ENCODE measurements around the gene SLIT3. TPM values are rescaled to one million over a fixed set of nuclear protein-coding genes. Genes with fewer than 3 reads are reported as not detected.
"Not testable (repeated sequence)": the region's sequence is repeated elsewhere in the genome, so short reads cannot be mapped to it uniquely, and the experiment has no call there.

The SLIT3 gene
- total RNA-seq, 4 donors from 2014 or later = 46.3 to 89.0 (median 68.0) TPM

DNA sequence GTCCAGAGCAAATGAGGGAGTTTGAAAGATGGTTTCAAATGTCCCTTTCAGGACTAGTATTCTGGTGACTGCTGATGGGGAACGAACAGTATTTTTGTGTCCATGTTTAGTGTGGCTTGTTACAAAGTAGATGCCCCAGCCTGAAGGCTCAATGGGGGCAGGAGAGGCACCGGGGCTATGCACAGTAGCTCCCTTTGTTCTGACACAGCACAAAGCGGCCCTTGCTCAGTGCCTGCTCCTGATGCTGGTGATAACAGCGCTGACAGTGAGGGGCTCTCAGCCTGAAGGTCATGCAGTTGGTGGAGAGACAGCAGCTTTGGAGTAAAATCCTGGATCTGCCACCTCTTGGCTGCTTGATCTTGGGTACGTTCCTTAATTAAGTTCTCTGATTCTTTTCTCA lies 188.9 kb downstream of the SLIT3 start:
- ATAC-seq (ENCODE audit: low FRiP score) (no peak), DNase-seq (ENCODE audit: low spot score) (no peak)
- TF ChIP-seq, protein P1, sequence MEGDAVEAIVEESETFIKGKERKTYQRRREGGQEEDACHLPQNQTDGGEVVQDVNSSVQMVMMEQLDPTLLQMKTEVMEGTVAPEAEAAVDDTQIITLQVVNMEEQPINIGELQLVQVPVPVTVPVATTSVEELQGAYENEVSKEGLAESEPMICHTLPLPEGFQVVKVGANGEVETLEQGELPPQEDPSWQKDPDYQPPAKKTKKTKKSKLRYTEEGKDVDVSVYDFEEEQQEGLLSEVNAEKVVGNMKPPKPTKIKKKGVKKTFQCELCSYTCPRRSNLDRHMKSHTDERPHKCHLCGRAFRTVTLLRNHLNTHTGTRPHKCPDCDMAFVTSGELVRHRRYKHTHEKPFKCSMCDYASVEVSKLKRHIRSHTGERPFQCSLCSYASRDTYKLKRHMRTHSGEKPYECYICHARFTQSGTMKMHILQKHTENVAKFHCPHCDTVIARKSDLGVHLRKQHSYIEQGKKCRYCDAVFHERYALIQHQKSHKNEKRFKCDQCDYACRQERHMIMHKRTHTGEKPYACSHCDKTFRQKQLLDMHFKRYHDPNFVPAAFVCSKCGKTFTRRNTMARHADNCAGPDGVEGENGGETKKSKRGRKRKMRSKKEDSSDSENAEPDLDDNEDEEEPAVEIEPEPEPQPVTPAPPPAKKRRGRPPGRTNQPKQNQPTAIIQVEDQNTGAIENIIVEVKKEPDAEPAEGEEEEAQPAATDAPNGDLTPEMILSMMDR (IDR thresholded peaks at IDR 0.05) = no peak

DNA sequence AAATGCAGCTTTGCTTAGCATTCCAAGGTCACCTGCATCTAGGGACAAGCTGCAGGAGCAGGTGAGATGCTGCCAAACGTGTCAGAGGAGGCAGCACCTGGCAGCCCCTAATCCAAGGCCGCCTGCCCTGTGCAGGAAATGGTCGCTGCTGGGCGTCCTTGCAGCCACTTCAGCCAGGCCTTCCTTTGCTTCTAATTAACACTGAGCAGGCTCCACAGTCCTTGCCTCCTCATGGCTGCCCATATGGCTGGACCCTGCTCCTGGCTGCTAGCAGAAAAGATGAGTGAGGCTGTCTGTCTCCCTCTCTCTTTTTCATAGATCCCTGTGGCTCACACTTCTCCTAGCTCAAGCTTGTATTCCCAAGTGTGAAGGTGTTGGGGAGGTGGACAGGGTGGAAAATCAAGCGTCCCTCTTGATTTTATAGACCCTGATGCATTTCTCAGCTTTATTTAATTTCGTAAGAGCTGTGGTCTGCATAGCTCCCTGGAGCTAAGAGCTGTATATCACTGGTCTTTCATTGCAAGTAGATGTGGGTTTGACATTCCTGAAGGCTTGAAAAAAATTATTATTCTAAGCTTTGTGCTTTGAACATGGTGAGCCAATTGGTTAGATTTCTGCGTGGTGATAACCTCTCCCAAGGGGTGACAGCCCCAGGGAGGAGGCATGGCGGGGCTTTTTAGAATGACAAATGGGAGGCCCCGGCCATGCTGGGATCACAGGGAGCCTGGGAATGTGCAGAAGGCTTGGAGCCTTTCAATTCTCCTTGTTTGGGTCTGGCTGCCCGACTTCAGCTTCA lies 193.8 kb downstream of the SLIT3 start:
- TF ChIP-seq, protein P1 (IDR thresholded peaks at IDR 0.05) = no peak
- DNase-seq (ENCODE audit: low spot score) (no peak), ATAC-seq (ENCODE audit: low FRiP score) (no peak)

DNA sequence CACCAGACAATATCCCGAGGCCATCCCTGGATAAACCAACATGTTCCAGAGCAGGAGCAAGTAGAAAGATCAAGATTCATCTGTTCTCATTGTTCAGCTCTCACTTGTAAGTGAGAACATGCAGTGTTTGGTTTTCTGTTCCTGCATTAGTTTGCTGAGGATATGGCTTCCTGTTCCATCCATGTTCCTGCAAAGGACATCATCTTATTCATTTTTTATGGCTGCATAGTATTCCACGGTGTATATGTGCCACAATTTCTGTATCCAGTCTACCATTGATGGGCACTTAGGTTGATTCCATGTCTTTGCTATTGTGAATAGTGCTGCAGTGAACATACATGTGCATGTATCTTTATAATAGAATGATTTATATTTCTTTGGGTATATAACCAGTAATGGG lies 195.4 kb downstream of the SLIT3 start:
- not testable (repeated sequence) for DNase-seq (ENCODE audit: low spot score); ATAC-seq (ENCODE audit: low FRiP score)

DNA sequence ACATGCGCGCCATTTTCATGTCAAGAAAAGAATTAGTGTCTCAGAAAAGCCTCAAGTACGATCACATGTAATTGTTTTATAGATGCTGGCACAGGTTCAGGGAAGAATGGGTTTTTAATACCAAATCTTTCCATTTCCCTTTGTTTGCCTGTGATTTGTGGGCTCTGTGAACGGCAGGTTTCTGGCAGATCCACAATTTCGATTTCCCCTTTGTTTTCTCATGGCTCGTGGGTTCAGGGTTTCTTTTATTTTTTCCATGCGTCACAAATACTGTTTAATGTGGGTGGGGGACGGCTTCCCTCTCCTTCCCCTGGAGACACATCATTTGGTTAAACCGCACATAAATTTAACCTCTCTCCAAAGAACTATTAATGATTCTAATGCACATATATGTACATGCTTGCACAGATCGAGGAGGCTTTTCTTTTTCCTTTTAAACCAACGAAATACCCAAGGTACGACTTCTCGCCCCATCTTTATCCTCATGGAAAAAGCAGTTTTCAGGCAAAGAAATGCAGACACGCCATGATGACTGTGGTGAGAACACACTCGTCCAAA lies 195.9 kb downstream of the SLIT3 start:
- TF ChIP-seq, protein P1 (IDR thresholded peaks at IDR 0.05) = no peak
- ATAC-seq (ENCODE audit: low FRiP score) = no peak

DNA sequence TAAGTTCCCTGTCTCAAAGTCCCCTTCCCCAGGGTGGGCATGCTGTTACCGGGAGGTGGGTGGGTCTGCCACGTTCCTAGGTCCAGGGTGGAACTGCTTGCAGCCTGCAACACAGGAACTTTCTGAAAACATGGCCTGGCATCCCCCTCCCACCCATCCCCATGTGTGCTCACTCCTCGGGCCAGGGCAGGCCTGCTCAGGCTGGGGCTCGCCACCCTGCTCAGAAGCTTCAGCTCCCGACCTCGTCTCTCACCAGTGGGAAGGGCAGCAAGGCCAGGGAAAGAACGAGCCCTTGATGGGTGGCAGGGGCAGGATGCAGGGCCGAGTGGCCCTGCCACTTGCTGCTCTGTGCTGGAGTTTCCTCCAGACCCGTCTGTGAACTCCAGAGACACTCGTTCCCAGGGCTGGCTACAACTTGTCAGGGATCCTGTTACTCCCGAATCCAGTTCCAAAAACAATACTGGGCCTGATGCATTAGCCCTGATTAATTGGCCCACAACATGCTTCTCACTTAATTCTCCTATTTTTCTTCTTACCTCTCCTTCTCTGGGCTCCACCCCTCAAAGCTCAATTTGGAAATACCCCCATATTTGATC lies 197.3 kb downstream of the SLIT3 start:
- ATAC-seq (ENCODE audit: low FRiP score) (no peak), DNase-seq (ENCODE audit: low spot score) (no peak)
- TF ChIP-seq, protein P1 (IDR thresholded peaks at IDR 0.05) = no peak

More for the DNA sequence above, 195.9 kb downstream of the SLIT3 start:
- no peak for DNase-seq (ENCODE audit: low spot score)

DNA sequence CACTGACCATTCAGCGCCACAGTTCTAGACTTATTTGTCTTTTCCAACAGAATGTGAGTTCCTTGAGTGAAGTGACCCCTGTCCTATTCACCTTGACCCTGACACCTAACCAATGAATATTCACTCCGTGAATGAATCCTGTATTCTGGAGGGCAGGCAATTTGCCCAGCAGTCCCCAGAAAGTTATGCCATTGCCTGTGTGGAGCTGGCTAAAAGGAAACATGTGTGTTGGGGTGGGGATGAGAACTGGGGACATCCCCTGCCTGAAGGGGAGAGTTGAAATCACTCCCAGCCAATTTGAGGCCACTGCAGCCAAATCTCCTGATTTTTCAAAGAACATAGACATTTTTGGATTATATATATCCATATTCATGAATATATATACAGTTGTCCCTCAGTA lies 199.0 kb downstream of the SLIT3 start:
- DNase-seq (ENCODE audit: low spot score) (no peak), ATAC-seq (ENCODE audit: low FRiP score) (no peak)
- TF ChIP-seq, protein P1 (IDR thresholded peaks at IDR 0.05) = no peak

DNA sequence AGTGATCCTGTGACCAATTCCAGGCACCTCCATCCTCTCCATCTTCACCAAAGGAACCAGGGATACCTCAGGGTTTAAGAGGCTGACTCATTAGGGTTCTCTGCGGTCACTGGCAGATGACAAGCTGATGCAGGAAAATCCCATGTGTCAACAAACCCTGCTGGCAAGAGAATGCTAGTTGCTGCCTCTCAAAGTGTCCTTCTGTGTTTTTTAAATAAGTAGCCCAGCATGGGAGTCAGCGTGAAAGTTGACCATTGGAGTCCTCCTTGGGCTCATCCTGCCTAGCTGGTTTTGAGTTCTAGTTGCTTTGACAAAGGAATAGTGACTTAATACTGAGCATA lies 200.2 kb downstream of the SLIT3 start:
- DNase-seq (ENCODE audit: low spot score) (no peak), ATAC-seq (ENCODE audit: low FRiP score) (no peak)
- TF ChIP-seq, protein P1 (IDR thresholded peaks at IDR 0.05) = no peak

Data from omental fat pad (tissue), 4 donors.